Measurements from ENCODE around the gene YIPF1.
A peak's percentile ranks its signal among the peaks of the same experiment; 100 is the strongest.

The YIPF1 gene

DNA sequence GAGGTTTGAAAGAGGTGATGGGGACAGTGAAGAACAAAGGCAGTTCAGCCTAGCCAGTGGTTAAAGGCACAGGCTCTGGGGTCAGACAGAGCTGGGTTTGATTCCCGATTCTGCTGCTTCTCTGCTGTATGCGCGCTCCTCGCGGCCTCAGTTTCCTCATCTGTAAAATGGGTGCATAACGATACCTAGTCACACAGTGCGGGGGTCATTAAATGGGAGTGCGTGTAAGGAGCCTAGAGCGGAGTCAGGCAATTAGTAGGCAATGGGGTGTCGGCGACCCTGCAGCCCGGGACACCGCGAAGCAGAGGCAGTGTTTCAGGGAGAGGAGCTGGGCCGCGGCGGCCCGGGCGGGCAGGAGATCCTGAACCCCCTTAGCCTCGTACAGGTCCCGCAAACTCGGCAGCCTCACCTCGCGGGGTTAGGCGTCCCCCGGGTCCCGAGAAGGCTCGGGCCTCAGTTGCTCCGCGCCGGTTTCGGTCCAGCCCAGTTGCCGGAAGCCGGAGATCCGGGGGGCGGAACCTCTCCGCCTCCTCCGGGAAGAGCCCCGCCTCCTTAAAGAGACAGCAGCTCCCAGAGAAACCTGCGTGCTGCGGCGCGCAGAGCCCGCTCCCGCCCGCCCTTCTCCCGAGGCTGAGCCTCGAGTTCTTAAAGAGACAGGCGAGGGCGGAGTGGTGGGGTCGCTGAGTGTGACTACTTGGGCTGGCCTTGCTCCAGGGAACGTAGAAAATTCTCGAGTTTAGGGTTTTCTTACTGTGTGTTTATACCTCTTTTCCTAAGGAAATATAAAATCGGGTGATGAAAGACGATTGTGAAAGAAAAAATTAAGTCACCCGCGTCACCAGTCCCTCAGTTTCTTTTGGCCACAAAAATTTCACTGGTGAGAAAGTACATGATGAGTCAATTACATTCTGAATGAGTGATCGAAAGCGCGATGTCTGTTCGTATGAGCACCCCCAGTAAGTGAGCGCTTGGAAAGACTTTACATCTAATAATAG is at the start of gene YIPF1:
YIPF1 (minus strand) TSS at position 494 of the 995 bp plus-strand sequence. CDS start 860 bp downstream, outside the sequence.
- DNase-seq: peak; percentile 91

DNA sequence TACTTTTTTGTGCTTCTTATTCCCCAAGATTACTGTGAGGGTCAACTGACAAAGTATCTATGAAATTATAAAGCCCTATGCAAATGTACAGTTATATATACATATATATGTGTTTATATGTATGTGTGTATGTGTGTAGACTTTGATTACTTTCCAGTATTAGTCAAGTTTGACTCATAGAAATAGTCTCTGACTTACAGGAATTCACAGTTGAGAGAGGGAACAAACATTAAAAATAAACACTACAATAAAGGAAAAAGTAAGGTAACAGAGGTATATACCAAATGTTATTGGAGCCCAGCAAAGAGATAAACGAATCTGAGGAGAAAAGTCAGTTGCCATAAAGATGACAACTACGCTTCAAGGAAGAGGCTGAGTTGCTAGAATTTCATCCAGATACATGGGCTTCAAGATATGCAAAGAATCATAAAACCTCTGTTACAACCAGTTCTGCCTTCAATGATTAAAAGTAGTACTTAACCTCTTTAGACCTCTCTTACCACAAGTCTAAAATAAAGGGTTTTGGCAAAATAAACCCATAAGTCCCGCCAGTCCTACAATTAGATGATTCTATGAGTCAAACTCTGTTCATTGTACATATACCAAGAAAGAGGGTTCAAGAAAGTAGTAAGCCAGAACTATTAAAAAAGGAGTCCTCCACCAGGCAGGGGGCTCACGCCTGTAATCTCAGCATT is 48.7 kb upstream of the YIPF1 start:
- no peak for DNase-seq

DNA sequence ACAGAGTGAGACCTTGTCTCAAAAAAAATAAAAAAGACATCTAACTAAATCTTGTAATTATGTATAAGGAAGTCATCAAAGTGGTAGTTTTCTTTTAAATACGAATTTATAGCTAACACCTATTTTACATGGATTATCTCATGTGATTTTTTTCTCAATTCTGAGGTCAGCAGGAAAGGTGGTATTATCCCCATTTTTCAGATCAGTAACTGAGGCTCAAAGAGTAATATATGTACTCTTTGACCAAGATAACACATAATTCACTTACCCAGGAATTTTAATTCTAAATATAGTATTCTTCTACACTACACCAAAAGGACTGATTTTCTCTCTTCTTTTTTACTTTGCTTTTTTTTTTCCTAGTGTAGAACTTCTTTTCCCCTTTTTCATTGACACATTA is 46.8 kb upstream of the YIPF1 start:
- no peak for DNase-seq

DNA sequence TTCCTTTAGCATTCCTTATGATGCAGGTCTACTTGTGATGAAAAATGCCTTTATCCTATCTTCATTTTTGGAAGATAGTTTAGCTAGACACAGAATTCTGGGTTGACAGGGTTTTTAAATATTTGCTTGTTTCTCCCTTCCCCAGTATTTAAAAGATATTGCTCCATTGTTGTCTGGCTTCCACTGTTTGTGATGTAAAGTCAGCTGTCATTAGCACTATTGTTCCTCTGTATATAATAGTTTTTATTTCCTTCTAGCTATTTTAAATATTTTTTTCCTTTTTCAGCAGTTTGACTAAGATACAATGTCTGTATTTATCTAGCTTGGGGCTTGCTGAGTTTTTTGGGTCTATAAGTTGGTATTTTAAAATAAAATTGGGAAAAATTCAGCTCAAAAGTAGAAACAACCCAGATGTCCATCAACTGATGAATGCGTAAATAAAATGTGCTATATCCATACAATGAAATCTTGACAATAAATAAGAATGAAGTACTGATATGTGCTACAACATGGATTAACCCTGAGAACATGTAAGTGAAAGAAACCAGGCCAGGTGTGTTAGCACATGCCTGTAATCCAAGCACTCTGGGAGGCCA is 44.7 kb upstream of the YIPF1 start:
- no peak for DNase-seq

DNA sequence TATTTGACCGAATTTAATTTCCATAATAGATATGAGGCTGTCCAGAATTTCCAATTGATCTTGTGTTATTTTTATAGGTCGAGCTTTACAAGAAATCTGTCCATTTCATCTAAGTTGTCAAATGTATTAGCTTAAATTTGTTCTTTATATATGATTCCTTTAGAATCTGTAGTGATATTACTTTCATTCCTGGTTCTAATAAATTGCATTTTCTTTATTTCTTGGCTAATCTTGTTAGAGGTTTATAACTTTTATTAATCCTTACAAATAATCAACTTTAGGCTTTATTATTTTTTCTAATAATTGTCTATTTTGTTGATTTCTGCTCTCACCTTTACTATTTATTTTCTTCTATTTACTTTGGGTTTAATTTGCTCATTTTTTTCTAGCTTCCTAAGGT is 41.9 kb upstream of the YIPF1 start:
- DNase-seq: no peak

DNA sequence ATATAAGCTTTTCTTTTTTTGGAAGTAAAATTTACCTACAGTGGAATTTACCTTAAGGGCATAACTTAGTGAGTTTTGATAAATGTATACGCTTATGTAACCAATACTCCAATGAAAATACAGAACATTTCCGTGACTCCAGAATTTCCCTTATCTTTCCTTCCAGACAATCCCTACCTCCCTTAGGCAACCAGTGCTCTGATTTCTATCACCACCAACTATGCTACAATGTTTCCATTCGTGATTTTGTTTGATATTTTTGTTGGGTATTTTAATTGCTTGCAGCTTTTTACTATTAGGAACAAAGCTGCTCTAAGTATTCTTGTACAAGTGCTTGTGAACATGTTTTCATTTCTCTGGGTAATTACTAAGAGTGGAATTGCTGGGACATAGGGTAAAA is 41.3 kb upstream of the YIPF1 start:
- no peak for DNase-seq

DNA sequence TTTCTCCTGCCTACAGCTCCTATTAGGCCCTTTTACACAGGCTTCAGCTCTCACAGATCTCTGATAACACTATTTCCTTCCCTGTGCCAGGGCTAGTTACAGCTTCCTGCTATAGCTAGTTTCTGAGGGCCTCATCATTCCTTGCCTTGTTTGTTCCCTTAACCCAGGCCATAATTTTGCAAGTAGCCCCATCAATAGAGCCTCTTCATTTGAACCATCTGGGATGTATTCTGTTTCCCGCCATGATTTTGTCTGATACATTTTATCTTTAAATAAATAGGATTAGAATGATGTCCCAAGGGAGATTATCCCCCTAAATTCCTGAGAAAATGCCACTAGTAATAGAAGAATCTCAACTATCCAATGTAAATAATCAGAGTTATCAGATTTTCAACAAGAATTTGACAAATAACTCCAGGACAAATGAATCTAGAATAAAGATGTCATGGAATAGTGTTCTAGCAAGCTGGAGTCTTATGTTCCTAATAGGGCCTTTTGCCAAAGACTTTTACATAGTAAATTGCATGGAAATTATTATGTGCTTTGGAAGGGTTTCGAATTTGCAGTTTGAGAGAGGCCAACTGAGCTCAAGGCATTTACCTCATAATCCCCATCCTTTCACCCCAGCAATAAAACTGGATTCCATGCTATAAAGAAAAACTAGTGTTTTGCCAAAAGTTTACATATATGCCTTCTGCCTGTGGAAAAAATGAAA is 39.8 kb upstream of the YIPF1 start:
- no peak for DNase-seq

DNA sequence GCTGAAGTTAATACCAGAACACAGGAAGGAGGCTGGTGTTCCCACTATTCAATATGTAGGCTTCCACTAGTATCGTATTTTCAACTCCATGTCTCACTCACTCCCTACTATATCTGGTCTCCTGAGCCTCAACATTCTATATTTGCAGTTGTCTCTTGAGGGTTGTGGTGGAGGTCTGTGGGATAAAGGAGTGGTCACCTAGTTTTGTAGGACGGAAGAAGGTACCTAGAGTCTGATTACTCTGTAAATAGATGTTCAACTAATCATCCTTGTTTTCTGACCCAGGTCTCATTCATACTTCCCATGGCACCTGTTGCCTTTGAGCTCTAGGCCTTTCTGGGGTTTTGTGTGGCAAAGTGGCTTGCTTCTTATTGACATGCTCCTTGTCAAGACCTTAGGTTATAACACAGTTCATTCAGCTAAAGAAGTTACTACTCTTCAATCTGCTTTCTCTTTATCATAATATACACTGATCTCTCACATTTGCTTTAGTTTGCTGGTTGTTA is 37.8 kb upstream of the YIPF1 start:
- DNase-seq: no peak

DNA sequence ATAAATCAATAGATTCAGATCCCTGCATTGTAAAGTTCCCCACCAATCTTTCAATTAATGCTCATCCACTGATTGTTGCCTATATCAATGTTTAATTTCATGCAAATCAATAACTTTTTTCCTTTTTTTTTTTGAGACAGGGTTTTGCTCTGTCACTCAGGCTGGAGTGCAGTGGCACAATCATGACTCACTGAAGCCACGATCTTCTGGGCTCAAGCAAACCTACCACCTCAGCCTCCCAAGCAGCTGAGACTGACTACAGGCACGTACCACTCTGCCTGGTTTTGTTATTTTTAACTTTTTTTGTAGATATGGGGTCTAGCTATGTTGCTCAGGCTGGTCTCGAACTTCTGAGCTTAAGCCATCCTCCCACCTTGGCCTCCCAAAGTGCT is 30.1 kb upstream of the YIPF1 start:
- no peak for DNase-seq

DNA sequence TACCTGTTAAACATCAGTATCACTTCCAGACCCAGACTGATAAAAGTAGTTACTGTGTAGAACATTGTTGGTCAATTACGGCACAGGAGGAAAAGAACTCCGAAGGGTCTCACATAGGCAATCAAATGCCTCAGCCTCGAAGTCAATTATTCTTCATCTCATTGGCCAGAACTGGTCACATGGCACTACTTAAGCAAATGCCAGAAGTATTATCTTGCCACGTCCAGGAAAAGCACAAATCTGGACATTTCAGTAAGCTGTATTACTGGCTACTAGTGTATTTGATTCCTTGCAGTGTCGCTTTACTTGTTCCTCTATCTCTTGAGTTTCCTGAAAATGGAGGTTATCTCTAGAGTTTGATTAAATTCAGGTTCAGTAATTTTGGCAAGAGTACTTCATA is 28.7 kb upstream of the YIPF1 start:
- no peak for DNase-seq

DNA sequence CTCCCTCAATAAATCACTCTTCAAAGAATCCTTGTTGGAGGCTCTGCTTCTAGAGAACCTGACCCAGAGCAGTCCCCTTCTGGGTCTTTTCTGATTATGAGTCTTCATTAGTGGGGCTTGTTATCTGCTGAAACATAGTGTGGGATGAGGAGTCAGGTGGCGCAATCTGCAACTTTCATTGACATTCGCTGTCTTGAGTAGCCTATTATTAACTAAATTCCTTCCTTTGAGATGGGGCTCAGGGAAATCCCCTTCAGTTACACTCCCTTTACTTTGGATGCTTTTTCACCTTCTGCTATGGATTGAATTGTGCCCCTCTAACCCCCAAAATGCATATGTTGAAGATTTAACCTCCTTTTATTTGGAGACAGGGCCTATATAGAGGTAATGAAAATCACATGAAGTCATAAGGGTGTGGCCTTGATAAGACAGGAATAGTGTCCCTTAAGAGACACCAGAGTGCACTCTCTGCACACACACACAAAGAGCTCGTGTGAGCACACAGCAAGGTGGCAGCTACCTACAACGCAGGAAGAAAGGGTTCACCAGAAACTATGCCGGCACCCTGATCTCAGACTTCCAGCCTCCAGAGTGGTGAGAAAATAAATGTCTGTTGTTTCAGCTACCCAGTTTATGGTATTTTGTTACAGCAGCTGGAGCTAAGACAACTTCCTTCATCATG is 23.9 kb upstream of the YIPF1 start:
- no peak for DNase-seq

DNA sequence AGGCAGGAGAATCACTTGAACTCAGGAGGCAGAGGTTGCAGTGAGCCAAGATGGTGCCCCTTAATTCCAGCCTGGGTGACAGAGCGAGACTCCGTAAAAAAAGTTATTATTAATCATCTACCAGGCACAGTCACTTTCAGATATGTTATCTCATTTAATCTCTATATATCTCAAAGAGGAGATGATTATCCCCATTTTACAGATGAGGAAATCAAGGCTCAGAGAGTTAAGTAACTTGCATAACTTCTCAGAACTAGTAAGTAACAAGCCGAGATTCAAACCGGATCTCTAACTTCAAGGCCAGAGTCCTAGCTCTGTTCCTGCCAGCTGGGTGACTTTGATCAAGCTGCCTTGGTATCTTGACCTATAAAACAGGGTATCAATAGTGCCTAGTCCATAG is 21.8 kb upstream of the YIPF1 start:
- no peak for DNase-seq

DNA sequence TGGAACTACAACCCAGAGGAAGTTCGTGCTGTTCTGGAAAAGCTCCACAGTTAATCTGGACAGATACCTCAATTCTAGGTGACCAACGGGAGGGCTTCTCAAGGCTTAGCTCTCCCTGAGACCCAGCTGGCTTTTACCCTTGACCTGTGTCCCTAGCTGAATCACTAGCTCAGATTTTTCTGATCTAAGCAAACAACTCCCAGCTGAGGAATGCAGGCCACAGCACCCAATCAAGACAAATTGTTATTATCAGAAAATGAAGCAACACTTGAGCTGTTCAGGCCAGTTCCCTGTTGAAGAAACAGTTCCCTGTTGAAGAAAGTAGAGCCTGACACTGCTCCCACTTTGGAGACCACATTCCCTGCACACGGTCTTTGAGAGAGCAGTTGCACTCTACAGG is 20.3 kb upstream of the YIPF1 start:
- DNase-seq: no peak

DNA sequence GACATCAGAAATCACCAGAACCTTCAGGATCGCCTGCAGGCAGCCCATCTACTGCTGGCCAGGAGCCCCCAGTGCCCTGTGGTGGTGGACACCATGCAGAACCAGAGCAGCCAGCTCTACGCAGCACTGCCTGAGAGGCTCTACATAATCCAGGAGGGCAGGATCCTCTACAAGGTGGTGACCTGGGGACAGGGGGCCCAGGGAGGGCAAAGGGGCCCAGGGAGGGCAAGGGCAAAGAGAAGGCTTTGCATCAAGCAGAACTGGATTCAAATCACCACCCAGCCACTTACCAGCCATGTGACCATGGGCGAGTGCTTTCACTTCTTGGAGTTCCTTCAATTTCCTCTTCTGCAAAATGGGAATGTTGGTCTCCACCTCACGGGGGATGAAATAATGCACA is 16.5 kb upstream of the YIPF1 start:
- DNase-seq: no peak

DNA sequence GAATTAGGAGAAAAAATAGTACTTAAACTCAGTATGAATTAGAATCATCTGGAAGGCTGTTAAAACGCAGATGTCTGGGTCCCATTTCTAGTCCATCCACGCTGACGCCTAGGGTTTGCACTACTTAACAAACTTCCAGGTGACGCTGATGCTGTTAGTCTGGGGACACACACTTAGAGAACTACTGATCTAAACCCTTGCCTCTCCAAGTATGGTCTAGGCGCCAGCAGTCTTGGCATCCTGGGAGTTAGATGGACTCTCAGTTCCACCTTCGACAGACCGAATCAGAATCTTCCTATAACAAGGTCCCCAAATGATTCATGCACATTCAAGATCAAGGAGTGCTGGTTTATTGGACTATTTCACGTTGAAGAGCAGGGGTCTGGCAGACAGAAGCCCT is 15.9 kb upstream of the YIPF1 start:
- no peak for DNase-seq

DNA sequence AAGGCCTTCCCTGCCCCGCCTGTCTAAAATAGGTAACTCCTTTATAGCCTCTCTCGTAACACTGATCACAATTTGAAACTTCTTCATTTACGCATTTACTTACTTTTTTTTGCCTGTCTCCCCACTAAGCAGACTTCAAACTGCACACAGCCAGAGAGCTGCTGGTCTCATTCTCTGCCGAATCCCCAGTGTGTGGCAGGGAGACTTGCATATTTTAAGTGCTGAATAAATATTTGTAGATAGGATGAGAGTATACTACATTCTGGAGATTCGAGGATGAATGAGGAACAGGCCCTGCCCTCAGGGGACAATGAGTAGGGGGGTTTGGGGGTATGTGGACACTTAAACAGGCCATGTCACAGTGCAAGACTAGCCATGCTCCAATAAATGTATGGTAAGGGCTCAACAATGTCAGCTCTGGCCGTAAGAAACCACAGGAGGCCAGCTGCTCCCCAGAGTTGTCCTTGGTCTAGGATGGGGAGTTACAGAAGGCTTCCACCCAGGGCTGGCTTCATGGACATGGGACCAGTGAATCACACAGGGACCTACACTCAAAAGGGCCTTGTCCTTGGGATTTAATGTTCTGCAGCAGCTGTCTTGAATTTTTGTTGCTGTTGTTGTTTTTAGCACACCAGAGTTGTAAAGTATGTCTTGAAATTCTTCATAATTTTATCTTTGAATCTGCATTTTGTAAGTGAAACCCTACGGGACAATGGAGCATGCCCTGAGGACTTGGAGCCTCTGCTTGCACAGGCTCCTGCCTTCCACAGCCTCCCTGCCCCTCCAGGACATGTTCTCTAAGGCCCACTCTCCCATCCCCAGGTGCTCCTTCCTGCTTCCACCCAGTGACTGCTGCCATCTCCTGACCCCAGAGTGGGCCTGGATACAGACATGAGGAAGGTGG is 12.9 kb upstream of the YIPF1 start:
- DNase-seq: no peak

DNA sequence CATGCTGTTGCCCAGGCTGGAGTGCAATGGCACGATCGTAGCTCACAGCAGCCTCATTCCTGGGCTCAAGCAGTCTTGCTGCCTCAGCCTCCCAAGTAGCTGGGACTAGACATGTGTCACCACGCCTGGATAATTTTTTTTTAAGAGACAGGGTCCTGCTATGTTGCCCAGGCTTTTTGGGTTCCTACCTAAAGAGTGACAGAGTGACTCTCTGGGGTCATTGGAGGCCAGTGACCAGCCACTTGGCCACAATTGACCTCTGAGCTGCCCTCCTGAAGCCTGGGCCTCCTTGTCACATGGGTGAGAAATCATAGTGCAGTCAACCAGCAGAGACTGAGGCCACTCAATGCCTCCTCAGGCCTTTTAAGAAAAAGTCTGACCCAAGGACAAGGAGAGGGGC is 10.1 kb upstream of the YIPF1 start:
- no peak for DNase-seq

DNA sequence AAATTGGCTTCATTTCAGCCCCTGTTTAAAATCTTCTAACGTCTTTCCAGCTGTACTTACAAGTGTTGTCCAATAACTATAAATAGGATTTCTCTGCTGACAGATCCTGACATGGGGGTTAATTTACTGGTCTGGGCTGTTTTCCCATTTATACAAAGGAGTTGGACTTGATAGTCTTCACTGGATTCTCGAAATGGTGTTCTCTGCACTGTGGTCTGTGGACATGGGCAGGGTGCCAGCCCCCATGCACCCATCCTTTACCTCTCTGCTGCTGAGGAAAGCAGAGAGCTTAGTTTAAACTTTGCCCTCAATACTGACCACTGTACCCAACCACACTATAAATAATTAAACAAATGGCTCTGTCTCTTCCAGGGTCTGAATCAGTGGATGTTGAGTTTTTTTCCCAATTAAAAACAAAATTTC is 9.6 kb upstream of the YIPF1 start:
- no peak for DNase-seq

DNA sequence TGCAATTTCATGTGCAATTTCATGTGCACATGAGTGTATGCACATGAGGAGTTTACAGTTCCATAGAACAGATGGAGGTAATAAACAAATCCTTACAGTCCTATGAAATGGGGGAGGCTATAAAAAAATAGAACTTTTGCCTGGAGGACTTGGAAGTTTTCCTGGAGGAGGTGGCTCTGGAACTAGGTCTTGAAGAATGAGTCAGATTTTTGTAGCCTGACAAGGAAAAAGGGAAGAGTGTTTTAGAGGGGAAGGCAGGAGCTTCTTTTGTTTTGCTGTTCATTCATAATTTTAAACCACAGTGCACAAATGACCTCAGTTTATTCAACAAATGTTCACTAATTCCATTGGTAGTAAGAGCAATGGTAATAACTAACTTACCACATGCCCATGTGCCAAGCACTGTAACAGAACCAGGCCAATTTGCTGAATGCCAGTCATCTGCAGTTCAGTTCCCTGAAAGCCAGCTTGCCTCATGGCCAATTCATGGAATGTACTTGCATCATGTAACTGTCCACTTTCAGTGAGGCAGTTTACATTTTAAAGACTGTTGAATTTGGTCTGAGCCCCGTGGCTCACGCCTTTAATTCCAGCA is 7.1 kb upstream of the YIPF1 start:
- DNase-seq: no peak

DNA sequence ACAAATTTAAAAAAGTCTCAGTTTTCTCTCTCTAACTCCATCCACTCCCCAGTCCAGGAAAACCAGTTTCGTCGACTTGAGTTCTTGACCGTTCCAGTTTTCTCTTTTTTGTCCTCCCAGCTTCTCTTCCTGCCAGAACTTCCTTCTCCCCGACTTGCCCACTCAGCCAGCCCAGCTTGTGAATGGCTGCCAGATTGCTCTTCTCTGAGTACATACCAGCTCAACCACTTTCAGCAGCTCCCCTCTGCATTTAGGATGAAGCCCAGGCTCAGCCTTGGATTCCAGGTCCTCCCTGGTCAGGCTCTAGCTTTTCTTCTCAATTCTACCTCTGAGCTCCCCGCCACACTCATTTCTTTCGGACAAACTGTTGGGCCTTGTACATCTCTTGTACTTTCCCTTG is 5.8 kb upstream of the YIPF1 start:
- DNase-seq: no peak

DNA sequence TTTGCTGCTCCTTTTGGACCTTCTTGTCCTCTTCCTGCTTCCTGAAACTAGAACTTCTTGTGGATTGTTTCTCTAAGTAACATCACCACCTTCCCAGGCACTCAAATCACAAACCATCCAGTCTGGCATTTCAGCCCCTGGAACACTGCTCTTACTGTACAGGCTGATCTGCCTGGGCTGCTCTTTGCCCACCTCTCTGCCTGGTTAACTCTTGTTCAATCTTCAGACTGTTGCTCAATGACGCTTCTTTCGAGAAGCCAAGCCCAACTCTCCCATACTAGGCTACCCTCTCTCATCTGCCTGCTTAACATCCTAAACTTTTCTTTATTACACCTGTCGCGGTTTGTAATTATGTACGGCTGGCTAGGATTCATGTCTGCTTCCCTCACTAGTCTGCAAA is 5.0 kb upstream of the YIPF1 start:
- no peak for DNase-seq
